GM23338 (cell line): Measurements from ENCODE around the gene ZNF524. TPM values are rescaled to one million over a fixed set of nuclear protein-coding genes. Genes with fewer than 3 reads are reported as not detected.

Experiments
- ATAC-seq: fragments of 200-7000 bp; cut with Tn5 transposase; 3 replicates; pipeline ENCODE4 v1.9.1; 2020
- DNase-seq: peaks from one replicate; pipeline ENCODE4 v3.0.0-alpha.2; 2015; ENCODE audit warnings: low spot score
- H2AFZ ChIP-seq: fragments of 200-600 bp; sonication (generic); 2 replicates; pipeline ENCODE4 v1.8.0; 2016; ENCODE audit warnings: antibody characterized with exemption, mild to moderate bottlenecking, moderate library complexity
- H3F3A ChIP-seq: fragments of 200-600 bp; sonication (generic); replicated peaks from 2 replicates; pipeline ENCODE4 v1.8.0; 2017; ENCODE audit warnings: antibody characterized with exemption, mixed run types, low read depth
- H3K27ac ChIP-seq: fragments of 200-600 bp; sonication (generic); 2 replicates; pipeline ENCODE4 v1.6.1; 2016; ENCODE audit warnings: low read depth
- H3K27me3 ChIP-seq: fragments of 200-600 bp; sonication (generic); 2 replicates; pipeline ENCODE4 v1.8.0; 2016; ENCODE audit warnings: mild to moderate bottlenecking, mixed run types, moderate library complexity; ENCODE audit not compliant: insufficient read depth
- H3K36me3 ChIP-seq: fragments of 200-600 bp; sonication (generic); 2 replicates; pipeline ENCODE4 v1.8.0; 2016; ENCODE audit warnings: mild to moderate bottlenecking; ENCODE audit not compliant: insufficient read depth
- H3K4me1 ChIP-seq: fragments of 200-600 bp; sonication (generic); 2 replicates; pipeline ENCODE4 v1.8.0; 2016; ENCODE audit warnings: mild to moderate bottlenecking, moderate library complexity; ENCODE audit not compliant: insufficient read depth
- H3K4me2 ChIP-seq: fragments of 200-600 bp; sonication (generic); 2 replicates; pipeline ENCODE4 v1.7.1; 2017; ENCODE audit warnings: mixed run types
- H3K4me3 ChIP-seq: fragments of 200-600 bp; sonication (generic); 2 replicates; pipeline ENCODE4 v1.6.1; 2016; ENCODE audit warnings: mixed run types
- H3K79me2 ChIP-seq: fragments of 200-600 bp; sonication (generic); replicated peaks from 2 replicates; pipeline ENCODE4 v1.8.0; 2017; ENCODE audit warnings: mild to moderate bottlenecking; ENCODE audit not compliant: insufficient read depth
- H3K9me2 ChIP-seq: fragments of 200-600 bp; sonication (generic); 2 replicates; pipeline ENCODE4 v1.8.0; 2017; ENCODE audit not compliant: insufficient read depth
- H4K20me1 ChIP-seq: fragments of 200-600 bp; sonication (generic); replicated peaks from 2 replicates; pipeline ENCODE4 v1.8.0; 2017; ENCODE audit warnings: mild to moderate bottlenecking; ENCODE audit not compliant: insufficient read depth
- H3K27ac Mint-ChIP-seq: 2 replicates; pipeline ENCODE4 v1.8.0; 2020; ENCODE audit warnings: inconsistent platforms, mild to moderate bottlenecking, moderate library complexity, mixed read lengths
- H3K27me3 Mint-ChIP-seq: 3 replicates; pipeline ENCODE4 v1.8.0; 2022; ENCODE audit warnings: low read depth, mild to moderate bottlenecking, moderate library complexity, mixed read lengths, inconsistent platforms; ENCODE audit not compliant: insufficient read depth, poor library complexity
- H3K36me3 Mint-ChIP-seq: 3 replicates; pipeline ENCODE4 v1.8.0; 2021; ENCODE audit warnings: low read depth, mild to moderate bottlenecking, inconsistent platforms, moderate library complexity, mixed read lengths
- H3K4me1 Mint-ChIP-seq: 3 replicates; pipeline ENCODE4 v1.8.0; 2020; ENCODE audit warnings: mild to moderate bottlenecking, inconsistent platforms, mixed read lengths
- H3K4me3 Mint-ChIP-seq: 3 replicates; pipeline ENCODE4 v1.8.0; 2021; ENCODE audit warnings: moderate library complexity, mild to moderate bottlenecking, inconsistent platforms, mixed read lengths
- H3K9me3 Mint-ChIP-seq: 3 replicates; pipeline ENCODE4 v1.8.0; 2020; ENCODE audit warnings: moderate library complexity, mild to moderate bottlenecking, inconsistent platforms, mixed read lengths
- CREB1 ChIP-seq: fragments of 250-450 bp; sonication (Bioruptor Pico); IDR thresholded peaks from 2 replicates; pipeline ENCODE4 v1.5.0; 2020; ENCODE audit warnings: low read depth, mild to moderate bottlenecking, moderate library complexity
- EZH2 ChIP-seq: fragments of 200-600 bp; sonication (generic); IDR thresholded peaks from one replicate; pipeline ENCODE4 v1.8.0; 2017; ENCODE audit warnings: antibody characterized with exemption, mild to moderate bottlenecking, low read depth; ENCODE audit not compliant: unreplicated experiment
- JUNB ChIP-seq: IDR thresholded peaks from one replicate; pipeline ENCODE4 v1.6.1; 2016; ENCODE audit warnings: antibody characterized with exemption; ENCODE audit not compliant: unreplicated experiment
- NANOG ChIP-seq: IDR thresholded peaks from 2 replicates; pipeline ENCODE4 v1.6.1; 2016; ENCODE audit warnings: antibody characterized with exemption, borderline replicate concordance
- POLR2AphosphoS5 ChIP-seq: IDR thresholded peaks from 2 replicates; pipeline ENCODE4 v1.6.1; 2016; ENCODE audit warnings: antibody characterized with exemption, low read depth
- ZNF114 ChIP-seq: fragments of 250-450 bp; sonication (Bioruptor Pico); IDR thresholded peaks from 2 replicates; pipeline ENCODE4 v1.5.0; 2020; ENCODE audit warnings: mild to moderate bottlenecking, moderate library complexity
- ZNF331 ChIP-seq: fragments of 250-450 bp; sonication (Bioruptor Pico); IDR thresholded peaks from 2 replicates; pipeline ENCODE4 v1.5.0; 2020; ENCODE audit warnings: low read depth, mild to moderate bottlenecking, moderate library complexity
- polyA plus RNA-seq: library from polyadenylated mRNA; unstranded; fragments of >200 nt; fragmentation: Nextera tagmentation; extraction: Ambion mirVana; gene quantifications from 2 replicates; pipeline ENCODE4 v1.2.1, GENCODE V29; 2016
- total RNA-seq: library from RNA; depleted of rRNA; stranded (reverse); fragments of >200 nt; shearing (Covaris generic); gene quantifications from 2 replicates; pipeline ENCODE4 v1.2.3, GENCODE V29; 2014
- TF ChIP-seq, protein P1 (sequence below): IDR thresholded peaks from 2 replicates; pipeline ENCODE4 v1.6.1; 2016; ENCODE audit warnings: antibody characterized with exemption
- TF ChIP-seq, protein P2 (sequence below), 2 experiments: fragments of 200-600 bp in 1 of 2; sonication (generic) in 1 of 2; conservative IDR thresholded peaks; 2 replicates each; pipeline versions ENCODE4 v1.5.1 to v1.6.1; 2016 to 2017; ENCODE audit warnings: antibody characterized with exemption in 2 of 2, low read depth in 2 of 2, mild to moderate bottlenecking in 2 of 2, moderate library complexity in 1 of 2

The ZNF524 gene
- total and polyA plus RNA-seq, 2 experiments from 2014 or later: 6.0 to 8.3 TPM

DNA sequence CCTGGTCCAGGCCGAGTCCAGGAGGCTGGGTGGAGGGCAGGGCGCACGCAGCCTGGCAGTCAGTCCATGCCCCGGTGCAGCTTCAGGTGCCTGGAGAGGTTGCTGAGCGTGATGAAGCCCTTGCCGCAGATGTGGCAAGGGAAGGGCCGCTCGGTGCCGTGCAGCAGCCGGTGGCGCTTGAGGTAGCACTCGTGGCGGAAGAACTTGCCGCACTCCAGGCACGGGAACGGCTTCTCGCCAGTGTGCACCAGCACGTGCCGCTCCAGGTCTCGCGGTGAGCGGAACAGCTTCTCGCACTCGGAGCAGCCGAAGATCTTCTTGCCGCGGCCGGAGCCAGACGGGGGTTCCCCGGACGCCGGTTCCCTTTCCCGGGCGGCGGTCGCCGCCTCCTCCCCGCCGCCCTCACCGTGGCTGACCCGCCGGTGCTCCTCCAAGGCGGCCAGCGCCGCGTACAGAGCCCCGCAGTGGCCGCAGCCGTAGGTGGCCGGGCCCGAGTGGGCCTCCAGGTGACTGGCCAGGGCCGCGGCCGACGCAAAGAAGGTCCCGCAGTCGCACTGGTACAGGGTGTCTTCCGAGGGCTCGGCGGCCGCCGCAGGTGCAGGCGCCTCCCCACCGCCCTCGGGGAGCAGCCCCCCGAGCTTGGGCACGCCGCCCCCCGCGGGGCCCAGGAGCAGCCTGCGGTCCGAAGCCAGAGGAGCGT is 7.5 kb upstream of the ZNF524 start:
- Histone ChIP-seq H3K4me2 (peak overlapping the region; percentile 77), H2AFZ (no peak overlapping the region), H3F3A (peaks cover 29% of the 10 kb centered on the region), H3K27me3 (peaks cover 32% of the 10 kb centered on the region), H3K9me2 (no peaks in the 10 kb centered on the region), H3K27ac (no peak overlapping the region), H4K20me1 (no peaks in the 10 kb centered on the region), H3K79me2 (no peaks in the 10 kb centered on the region), H3K4me3 (peak overlapping the region; percentile 51), H3K4me1 (peaks cover 11% of the 10 kb centered on the region), H3K36me3 (0 out of 2 replicates have a peak, but pooled peaks cover 3% of the 10 kb centered on the region)
- peak; percentile 17 for ATAC-seq
- Mint-ChIP-seq H3K4me3 (no peak overlapping the region), H3K27ac (no peak overlapping the region), H3K27me3 (peaks cover 15% of the 10 kb centered on the region), H3K4me1 (peaks cover 26% of the 10 kb centered on the region), H3K9me3 (no peaks in the 10 kb centered on the region; the same call in 1 of the 3 replicates), H3K36me3 (peaks cover 38% of the 10 kb centered on the region)
- TF ChIP-seq, protein P1, sequence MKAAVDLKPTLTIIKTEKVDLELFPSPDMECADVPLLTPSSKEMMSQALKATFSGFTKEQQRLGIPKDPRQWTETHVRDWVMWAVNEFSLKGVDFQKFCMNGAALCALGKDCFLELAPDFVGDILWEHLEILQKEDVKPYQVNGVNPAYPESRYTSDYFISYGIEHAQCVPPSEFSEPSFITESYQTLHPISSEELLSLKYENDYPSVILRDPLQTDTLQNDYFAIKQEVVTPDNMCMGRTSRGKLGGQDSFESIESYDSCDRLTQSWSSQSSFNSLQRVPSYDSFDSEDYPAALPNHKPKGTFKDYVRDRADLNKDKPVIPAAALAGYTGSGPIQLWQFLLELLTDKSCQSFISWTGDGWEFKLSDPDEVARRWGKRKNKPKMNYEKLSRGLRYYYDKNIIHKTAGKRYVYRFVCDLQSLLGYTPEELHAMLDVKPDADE: no peak
- TF ChIP-seq EZH2: no peak
- peak; percentile 66 for DNase-seq

DNA sequence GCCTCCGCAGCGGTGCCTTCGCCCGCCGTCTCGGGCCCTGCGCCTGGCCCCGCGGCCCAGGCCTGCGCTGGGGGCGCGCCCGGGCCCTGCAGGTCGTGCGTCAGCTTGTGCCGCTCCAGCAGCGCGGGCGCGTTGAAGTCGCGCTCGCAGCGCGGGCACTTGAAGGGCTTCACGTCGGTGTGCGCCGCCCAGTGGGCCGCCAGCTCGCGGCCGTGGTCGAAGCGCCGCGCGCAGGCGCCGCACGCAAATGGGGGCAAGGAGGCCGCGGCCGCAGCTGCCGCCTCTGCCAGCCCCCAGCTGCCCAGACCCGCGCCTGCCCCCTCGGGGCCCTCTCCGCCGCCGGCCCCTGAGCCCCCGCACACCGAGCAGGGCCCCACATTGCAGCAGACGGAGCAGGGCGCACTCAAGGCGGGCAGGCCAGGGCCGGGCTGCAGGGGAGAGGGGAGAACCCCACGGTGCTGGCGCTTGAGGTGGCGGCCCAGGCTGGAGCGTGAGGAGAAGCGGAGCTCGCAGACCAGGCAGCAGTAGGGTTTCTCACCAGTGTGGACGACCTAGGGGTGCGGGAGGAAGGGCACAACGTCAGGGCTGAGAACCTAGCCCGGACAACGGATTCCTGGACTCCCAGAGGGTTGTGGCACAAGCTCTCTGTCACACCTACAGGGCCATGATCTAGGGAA is 6.9 kb upstream of the ZNF524 start:
- peak; percentile 88 for DNase-seq
- no peaks in the 10 kb centered on the region for H3K9me2 ChIP-seq
- 0 out of 2 replicates have a peak, but pooled peaks cover 3% of the 10 kb centered on the region for H3K36me3 ChIP-seq
- Mint-ChIP-seq H3K4me3 (peak overlapping the region; percentile 55), H3K9me3 (no peaks in the 10 kb centered on the region; the same call in 1 of the 3 replicates), H3K4me1 (peaks cover 31% of the 10 kb centered on the region), H3K36me3 (peaks cover 41% of the 10 kb centered on the region), H3K27ac (no peak overlapping the region), H3K27me3 (peaks cover 17% of the 10 kb centered on the region)
- H3K27ac ChIP-seq: no peak overlapping the region
- peaks cover 32% of the 10 kb centered on the region for H3K27me3 ChIP-seq
- no peaks in the 10 kb centered on the region for H4K20me1 ChIP-seq
- peak overlapping the region; percentile 51 for H3K4me3 ChIP-seq
- peak overlapping the region; percentile 77 for H3K4me2 ChIP-seq
- H3F3A ChIP-seq: peaks cover 29% of the 10 kb centered on the region
- TF ChIP-seq, protein P2, sequence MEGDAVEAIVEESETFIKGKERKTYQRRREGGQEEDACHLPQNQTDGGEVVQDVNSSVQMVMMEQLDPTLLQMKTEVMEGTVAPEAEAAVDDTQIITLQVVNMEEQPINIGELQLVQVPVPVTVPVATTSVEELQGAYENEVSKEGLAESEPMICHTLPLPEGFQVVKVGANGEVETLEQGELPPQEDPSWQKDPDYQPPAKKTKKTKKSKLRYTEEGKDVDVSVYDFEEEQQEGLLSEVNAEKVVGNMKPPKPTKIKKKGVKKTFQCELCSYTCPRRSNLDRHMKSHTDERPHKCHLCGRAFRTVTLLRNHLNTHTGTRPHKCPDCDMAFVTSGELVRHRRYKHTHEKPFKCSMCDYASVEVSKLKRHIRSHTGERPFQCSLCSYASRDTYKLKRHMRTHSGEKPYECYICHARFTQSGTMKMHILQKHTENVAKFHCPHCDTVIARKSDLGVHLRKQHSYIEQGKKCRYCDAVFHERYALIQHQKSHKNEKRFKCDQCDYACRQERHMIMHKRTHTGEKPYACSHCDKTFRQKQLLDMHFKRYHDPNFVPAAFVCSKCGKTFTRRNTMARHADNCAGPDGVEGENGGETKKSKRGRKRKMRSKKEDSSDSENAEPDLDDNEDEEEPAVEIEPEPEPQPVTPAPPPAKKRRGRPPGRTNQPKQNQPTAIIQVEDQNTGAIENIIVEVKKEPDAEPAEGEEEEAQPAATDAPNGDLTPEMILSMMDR (conservative IDR thresholded peaks at IDR 0.05; ENCODE audit: low read depth in 2 of 2): peak in 1 of 2 experiments; percentile 30; a peak in 1 of 4 replicates
- no peak for TF ChIP-seq NANOG
- no peak for TF ChIP-seq JUNB
- peak; percentile 34; the same call in 1 of the 2 replicates for TF ChIP-seq CREB1 (CRISPR knock-in tag)
- TF ChIP-seq EZH2: no peak
- TF ChIP-seq ZNF114 (CRISPR knock-in tag): no peak
- TF ChIP-seq, protein P1: no peak
- TF ChIP-seq POLR2AphosphoS5: peak; percentile 23; the same call in 1 of the 2 replicates
- no peak for TF ChIP-seq ZNF331
- no peaks in the 10 kb centered on the region for H3K79me2 ChIP-seq
- ATAC-seq: peak; percentile 64
- peaks cover 11% of the 10 kb centered on the region for H3K4me1 ChIP-seq
- H2AFZ ChIP-seq: peak overlapping the region; percentile 93
